NT2/D1 (cell line): ENCODE data around the gene C1GALT1.

Source experiments
- YY1 ChIP-seq: IDR thresholded peaks from 2 replicates; pipeline ENCODE4 v1.6.1; 2011; ENCODE audit not compliant: insufficient read length, insufficient read depth
- ZNF274 ChIP-seq: IDR thresholded peaks from 2 replicates; pipeline ENCODE4 v1.6.1; 2011; ENCODE audit warnings: mild to moderate bottlenecking, low read depth, low read length

DNA sequence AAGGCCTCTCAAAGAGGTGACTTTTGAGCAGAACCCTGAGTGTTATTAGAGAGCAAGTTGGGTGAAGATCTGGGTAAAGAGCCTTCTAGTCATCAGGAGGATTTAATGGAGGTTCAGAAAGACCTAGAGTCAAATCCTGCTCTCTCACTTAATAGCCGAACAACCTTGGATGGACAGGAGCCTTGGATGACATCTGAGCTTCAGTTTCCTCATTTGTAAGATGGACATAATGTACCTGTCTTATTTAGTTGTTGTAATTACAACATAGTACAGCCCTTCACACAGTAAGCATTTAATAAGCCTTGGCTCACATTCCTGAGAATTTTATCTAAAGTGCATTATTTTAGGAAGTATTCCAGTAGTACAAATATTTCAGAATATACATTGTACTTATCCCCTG is 57.0 kb downstream of the C1GALT1 start:
- TF ChIP-seq YY1, result no peak
- no peak for TF ChIP-seq ZNF274
